GM12878 (cell line): ENCODE measurements around the gene CSDE1. TPM values are rescaled to one million over a fixed set of nuclear protein-coding genes. Genes with fewer than 3 reads are reported as not detected.
A peak's percentile ranks its signal among the peaks of the same experiment; 100 is the strongest.

Experiments
- ATAC-seq: fragments of 200-7000 bp; cut with Tn5 transposase; 3 replicates; pipeline ENCODE4 v1.9.1; 2020; ENCODE audit warnings: mild to moderate bottlenecking, moderate library complexity
- BruUV-seq: library from RNA; stranded (reverse); fragments of 400-500 nt; replicated peaks from 2 replicates; lab custom pipeline; 2021; lab: Mats Ljungman, UMichigan
- CTCF ChIA-PET: fragments of 300-600 bp; sonication (Branson Sonifier 250); formaldehyde crosslinking; extraction: SDS; loops from one replicate; lab custom pipeline; 2021; ENCODE audit warnings: inconsistent platforms; lab: Yijun Ruan, JAX
- POLR2A ChIA-PET: fragments of 350-600 bp; formaldehyde crosslinking; extraction: SDS; loops from one replicate; lab custom pipeline; 2021; ENCODE audit warnings: inconsistent platforms; lab: Charles Lee
- RAD21 ChIA-PET: fragments of 300-600 bp; sonication (Branson Sonifier 250); formaldehyde crosslinking; loops from one replicate; lab custom pipeline; 2023; ENCODE audit warnings: antibody characterized with exemption; ENCODE audit not compliant: unreplicated experiment; lab: Charles Lee
- SMC1A ChIA-PET: fragments of 300-600 bp; sonication (Branson Sonifier 250); formaldehyde crosslinking; loops from one replicate; lab custom pipeline; 2023; ENCODE audit not compliant: unreplicated experiment, uncharacterized antibody; lab: Charles Lee
- DNase-seq: peaks from one replicate; pipeline ENCODE4 v3.0.0-alpha.2; 2011; ENCODE audit warnings: low read depth, low spot score
- FAIRE-seq: peaks from 3 replicates; lab custom pipeline; 2011; peaks lifted over from hg19 to GRCh38; lab: Jason Lieb, UNC
- H2AFZ ChIP-seq: 2 replicates; pipeline ENCODE4 v1.6.0; 2011; ENCODE audit warnings: low read depth, low read length, control low read depth; ENCODE audit not compliant: control insufficient read depth
- H3K27ac ChIP-seq: 2 replicates; pipeline ENCODE4 v1.5.1; 2011; ENCODE audit warnings: control low read depth; ENCODE audit not compliant: control insufficient read depth, insufficient read depth
- H3K27me3 ChIP-seq, 2 experiments: replicated peaks in 1 of 2; 2 replicates each; pipeline versions ENCODE4 v1.6.0 to v1.6.1; 2011; ENCODE audit warnings: low read length in 1 of 2; ENCODE audit not compliant: control insufficient read depth in 2 of 2, insufficient read depth in 2 of 2
- H3K36me3 ChIP-seq, 2 experiments: 2 replicates each; pipeline ENCODE4 v1.5.1; 2011; ENCODE audit warnings: low read length in 1 of 2; ENCODE audit not compliant: control insufficient read depth in 2 of 2, insufficient read depth in 2 of 2
- H3K4me1 ChIP-seq: 2 replicates; pipeline ENCODE4 v1.6.1; 2011; ENCODE audit warnings: mild to moderate bottlenecking, low read length, moderate library complexity, mixed read lengths; ENCODE audit not compliant: control insufficient read depth, insufficient read depth
- H3K4me2 ChIP-seq: 2 replicates; pipeline ENCODE4 v1.6.0; 2011; ENCODE audit warnings: control low read depth; ENCODE audit not compliant: control insufficient read depth, insufficient read depth
- H3K4me3 ChIP-seq: fragments of 200-600 bp; sonication (generic); 2 replicates; pipeline ENCODE4 v1.5.1; 2016
- H3K79me2 ChIP-seq: 2 replicates; pipeline ENCODE4 v1.6.0; 2011; ENCODE audit warnings: low read length; ENCODE audit not compliant: control insufficient read depth, insufficient read depth
- H3K9ac ChIP-seq: 2 replicates; pipeline ENCODE4 v1.8.0; 2011; ENCODE audit warnings: low read length, control low read depth, mixed read lengths; ENCODE audit not compliant: control insufficient read depth, insufficient read depth
- H3K9me3 ChIP-seq: replicated peaks from 3 replicates; pipeline ENCODE4 v1.5.1; 2011; ENCODE audit warnings: mild to moderate bottlenecking, low read length; ENCODE audit not compliant: control insufficient read depth, insufficient read depth
- H4K20me1 ChIP-seq: 2 replicates; pipeline ENCODE4 v1.6.0; 2011; ENCODE audit not compliant: control insufficient read depth, insufficient read depth
- E2F8 ChIP-seq: fragments of 450-650 bp; IDR thresholded peaks from 2 replicates; pipeline ENCODE4 v1.6.1; 2018; ENCODE audit warnings: mild to moderate bottlenecking, low read depth, moderate library complexity; ENCODE audit not compliant: partially characterized antibody
- GATAD2B ChIP-seq: fragments of 450-650 bp; conservative IDR thresholded peaks from 2 replicates; pipeline ENCODE4 v1.6.1; 2017; ENCODE audit warnings: low read depth, mild to moderate bottlenecking, moderate library complexity
- IKZF1 ChIP-seq: fragments of 450-650 bp; conservative IDR thresholded peaks from 2 replicates; pipeline ENCODE4 v1.6.1; 2017; ENCODE audit warnings: antibody characterized with exemption, mild to moderate bottlenecking
- POLR2AphosphoS5 ChIP-seq: IDR thresholded peaks from 2 replicates; pipeline ENCODE4 v1.6.1; 2011; ENCODE audit warnings: mild to moderate bottlenecking, low read length, inconsistent platforms
- SIX5 ChIP-seq: IDR thresholded peaks from 2 replicates; pipeline ENCODE4 v1.6.1; 2011; ENCODE audit warnings: mild to moderate bottlenecking, low read depth, low read length, moderate library complexity; ENCODE audit not compliant: severe bottlenecking
- TCF7 ChIP-seq: IDR thresholded peaks from 2 replicates; pipeline ENCODE4 v1.6.1; 2014; ENCODE audit warnings: antibody characterized with exemption, borderline replicate concordance
- WGBS: methylation state at CpG from one replicate; pipeline ENCODE4 v1.1.6; 2016; ENCODE audit warnings: low lambda C conversion rate; ENCODE audit not compliant: insufficient replicate concordance, insufficient coverage; ENCODE audit errors: missing lambda C conversion rate; 5-methylcytosine and 5-hydroxymethylcytosine counted together
- in situ Hi-C: fragments of 300-500 bp; cut with MboI; formaldehyde crosslinking; loops from 9 replicates; pipeline ENCODE4 v1.14.3; 2018; ENCODE audit warnings: mixed read lengths
- intact Hi-C: fragments of 100-400 bp; cut with micrococcal nuclease; formaldehyde crosslinking; loops from one replicate; pipeline ENCODE4 v1.14.2; 2022; ENCODE audit not compliant: unreplicated experiment
- polyA plus RNA-seq, 11 experiments: library from polyadenylated mRNA; depleted of rRNA in 4 of 11; unstranded in 6 of 11; stranded (reverse) in 5 of 11; fragments of >200 nt; fragmentation: Nextera tagmentation in 4 of 11; fragmentation: Illumina TruSeq in 1 of 11; extraction: Ambion mirVana in 4 of 11; extraction: Trizol in 1 of 11; gene quantifications; 1 replicate in 1 of 11; 2 replicates in 10 of 11; pipeline versions ENCODE4 v1.2.1 to v1.2.3, GENCODE V29; 2011 to 2016; ENCODE audit warnings: inconsistent platforms in 2 of 11, missing spikeins in 2 of 11, low read depth in 1 of 11
- total RNA-seq, 4 experiments: library from RNA; depleted of rRNA in 3 of 4; stranded (reverse); fragments of >200 nt in 3 of 4; fragmentation: Illumina TruSeq in 1 of 4; extraction: Trizol in 1 of 4; gene quantifications; 2 replicates each; pipeline versions ENCODE4 v1.2.1 to v1.2.3, GENCODE V29; 2013 to 2021

CSDE1 gene
- total and polyA plus RNA-seq, 10 of the 15 experiments (the other 5 are each of a cell fraction or from before 2014, with no cell fraction given) = 130 to 390 (median 246) TPM

GRCh38 chr1:114749835-114750234, 7.9 kb downstream of the CSDE1 start (continued):
- TF ChIP-seq GATAD2B (no peak), E2F8 (no peak)

- H3K27me3 ChIP-seq = no peaks in the 10 kb centered on the region
- H3K27ac ChIP-seq = no peak overlapping the region
- POLR2A ChIA-PET = interaction anchor here (1.6 kb wide), 1 partner anchor 31 kb away, joined by 4 read pairs; no protein-coding TSS in a partner anchor
- CTCF ChIA-PET = no interaction called here
- H3K4me2 ChIP-seq = no peak overlapping the region
- BruUV-seq = no TSS peak
- peaks cover 96% of the 10 kb centered on the region for H3K79me2 ChIP-seq
- H3K9ac ChIP-seq = no peak overlapping the region
- H3K9me3 ChIP-seq = no peaks in the 10 kb centered on the region
- no peak for DNase-seq
- RAD21 ChIA-PET = no interaction called here
- H3K4me3 ChIP-seq = no peak overlapping the region
- H3K36me3 ChIP-seq = peaks cover 0 to 41% of the 10 kb centered on the region in 2 experiments
- SMC1A ChIA-PET = interaction anchor here (0.6 to 1.2 kb wide), 4 partner anchors 10 to 40 kb away, joined by 3 read pairs; no protein-coding TSS in a partner anchor
- ATAC-seq = peak; percentile 35
- in situ Hi-C loops = loop anchor here (25.0 kb wide), 1 partner anchor 1784 kb away; the partner anchor contains the start of gene SLC16A1
- H2AFZ ChIP-seq = no peak overlapping the region
- no peak for FAIRE-seq
- H3K4me1 ChIP-seq = peaks cover 2% of the 10 kb centered on the region; the same call in 1 of the 2 replicates
- WGBS = 8% methylated on average over 6 of the region's 6 CpGs
- intact Hi-C loops = no loop called here
- H4K20me1 ChIP-seq = peaks cover 4% of the 10 kb centered on the region; the same call in 1 of the 2 replicates
- TF ChIP-seq TCF7 (no peak), SIX5 (no peak), POLR2AphosphoS5 (peak; percentile 36; the same call in 1 of the 2 replicates), IKZF1 (no peak)
Measured at GRCh38 chr1:114746450-114747121, 11.2 kb downstream of the CSDE1 start.
